ENCODE data around the gene YEATS2.
"Not testable (repeated sequence)": the region's sequence is repeated elsewhere in the genome, so short reads cannot be mapped to it uniquely, and the experiment has no call there.

Gene YEATS2

DNA sequence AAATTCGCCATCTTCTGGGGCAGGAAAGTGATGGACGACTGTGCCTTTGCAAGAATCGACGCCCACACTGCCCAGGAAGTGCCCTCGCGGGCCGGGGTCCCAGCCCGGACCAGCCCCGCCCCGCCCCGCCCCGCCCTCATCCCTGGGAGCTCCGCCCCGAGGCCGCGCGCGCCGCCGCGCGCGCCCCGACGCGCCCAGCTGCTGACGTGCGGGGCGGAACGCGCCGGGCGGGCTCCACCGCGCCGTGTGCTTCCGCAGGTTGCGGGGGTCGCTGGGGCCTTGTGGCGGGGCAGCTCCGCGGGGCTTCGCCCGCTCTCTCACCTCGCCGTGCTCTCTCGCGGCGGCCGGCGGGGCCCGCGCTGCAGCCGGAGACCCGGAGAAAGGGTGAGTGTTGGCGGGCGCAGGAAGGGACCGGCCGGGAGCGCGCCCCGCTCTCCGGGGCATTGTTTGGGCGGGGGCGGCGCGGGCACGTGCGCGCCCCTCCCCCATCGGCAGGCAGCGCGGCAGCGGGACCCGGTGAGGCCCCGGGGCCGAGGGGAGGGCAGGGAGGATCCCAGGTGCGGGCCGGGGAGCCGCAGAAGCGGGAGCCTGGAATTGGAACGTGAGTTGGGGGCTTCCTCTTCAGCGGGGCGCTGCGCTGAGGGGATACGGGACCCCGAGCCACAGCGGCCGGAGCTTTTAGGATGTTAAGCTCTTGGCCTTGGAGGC lies at the start of gene YEATS2:
TSS of gene YEATS2 (plus strand) at position 188 of the 708 bp plus-strand sequence. CDS start 17,366 bp downstream, outside the sequence.
- peak; percentile 61 to 63 for DNase-seq

DNA sequence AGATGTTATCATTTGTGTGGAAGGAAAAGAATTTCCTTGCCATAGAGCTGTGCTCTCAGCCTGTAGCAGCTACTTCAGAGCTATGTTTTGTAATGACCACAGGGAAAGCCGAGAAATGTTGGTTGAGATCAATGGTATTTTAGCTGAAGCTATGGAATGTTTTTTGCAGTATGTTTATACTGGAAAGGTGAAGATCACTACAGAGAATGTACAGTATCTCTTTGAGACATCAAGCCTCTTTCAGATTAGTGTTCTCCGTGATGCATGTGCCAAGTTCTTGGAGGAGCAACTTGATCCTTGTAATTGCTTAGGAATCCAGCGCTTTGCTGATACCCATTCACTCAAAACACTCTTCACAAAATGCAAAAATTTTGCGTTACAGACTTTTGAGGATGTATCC lies 47.0 kb upstream of the YEATS2 start:
- DNase-seq: no peak

DNA sequence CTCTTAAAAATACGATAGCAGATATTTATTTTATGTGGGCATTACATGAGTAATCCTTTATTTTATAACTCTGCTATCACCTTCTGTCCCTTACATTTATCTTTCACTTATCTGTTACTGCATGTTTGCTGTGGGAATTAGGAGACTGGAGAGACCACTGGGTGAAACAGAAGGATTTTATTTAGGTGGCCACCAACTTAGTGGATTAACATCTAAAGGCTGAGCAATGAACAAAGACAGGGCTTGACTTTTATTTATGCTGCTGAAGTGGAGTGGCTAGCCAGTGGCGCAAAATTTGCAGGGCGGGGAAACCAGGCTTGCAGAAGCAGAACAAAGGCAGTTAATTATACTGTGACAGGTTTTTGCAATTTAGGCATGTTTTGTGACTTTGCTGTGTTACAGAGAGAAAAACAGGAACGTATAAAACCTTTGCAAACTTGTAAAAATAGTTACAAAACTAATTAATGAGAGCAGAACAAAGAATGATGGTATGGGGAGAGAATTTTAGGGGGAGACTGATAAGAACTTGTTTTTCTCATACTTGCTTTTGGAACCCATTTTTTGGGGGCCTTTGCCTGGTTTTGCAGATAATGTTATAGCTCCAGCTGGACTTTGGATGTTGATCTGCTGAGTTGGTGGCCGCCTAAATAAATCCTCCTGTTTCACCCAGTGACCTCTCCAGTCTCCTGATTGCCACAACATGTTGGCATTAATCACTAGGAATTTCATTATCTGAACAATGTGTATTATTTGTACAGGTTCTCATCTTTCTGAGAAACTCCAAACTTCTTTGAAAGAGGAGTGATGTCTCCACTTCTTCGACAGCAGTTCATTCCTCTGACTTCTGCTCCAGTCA lies 44.2 kb upstream of the YEATS2 start:
- peak in 1 of 2 experiments; percentile 9 for DNase-seq

DNA sequence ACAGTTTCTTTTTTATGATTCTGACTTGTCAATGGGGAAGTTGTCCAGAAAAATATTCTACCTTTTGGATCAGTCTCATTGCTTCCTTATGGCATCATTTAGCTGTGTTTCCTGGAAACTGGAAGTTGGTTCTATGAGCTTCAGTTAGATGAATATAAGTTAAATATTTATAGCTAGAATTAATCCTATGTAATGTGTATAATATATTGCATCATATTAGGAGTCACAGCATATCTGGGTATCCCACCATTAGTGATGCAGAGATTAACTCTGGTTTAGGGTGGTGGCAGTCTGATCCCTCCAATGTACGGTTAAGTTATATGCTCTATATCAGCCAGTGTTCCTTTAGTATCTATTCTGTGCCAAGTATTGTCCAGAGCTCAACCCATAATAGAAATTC lies 42.9 kb upstream of the YEATS2 start:
- no peak for DNase-seq

DNA sequence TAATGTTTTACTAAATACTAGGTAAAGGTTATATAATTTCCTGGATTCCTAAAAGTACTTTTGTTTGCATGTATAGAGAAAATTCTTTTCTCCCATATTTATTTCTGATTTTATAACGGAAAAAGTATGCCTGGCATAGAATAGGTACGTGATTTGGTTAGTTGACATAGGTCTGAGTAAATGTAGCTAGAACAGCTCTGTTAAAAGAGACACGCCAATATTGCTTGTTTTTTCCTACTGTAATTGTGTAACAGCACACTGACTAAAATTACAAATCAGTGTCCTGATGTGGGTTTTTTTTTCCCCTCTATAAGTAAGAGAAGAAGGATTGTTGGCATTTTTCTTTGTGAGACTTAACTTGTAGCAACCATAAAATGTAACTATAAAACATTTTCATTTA lies 35.5 kb upstream of the YEATS2 start:
- no peak for DNase-seq

DNA sequence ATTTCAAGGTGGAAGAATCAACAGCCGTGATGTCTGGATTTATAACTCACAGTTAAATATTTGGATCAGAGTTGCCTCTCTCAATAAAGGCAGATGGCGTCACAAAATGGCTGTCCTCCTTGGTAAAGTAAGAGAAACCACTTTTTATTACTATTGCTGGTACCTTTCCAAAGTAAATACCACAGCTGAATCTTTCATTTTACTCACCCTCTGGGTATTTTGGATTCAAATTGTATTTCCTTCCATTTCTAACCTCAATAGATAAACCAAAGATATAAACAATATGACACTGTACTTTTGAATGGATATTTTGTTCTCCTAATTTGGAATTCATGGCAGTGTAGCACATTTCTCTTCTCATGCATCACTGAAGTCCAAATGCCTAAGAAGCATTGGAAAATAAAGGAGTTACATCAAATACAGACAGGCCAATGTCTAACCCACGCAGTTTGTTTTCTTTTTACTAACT lies 32.6 kb upstream of the YEATS2 start:
- no peak for DNase-seq

DNA sequence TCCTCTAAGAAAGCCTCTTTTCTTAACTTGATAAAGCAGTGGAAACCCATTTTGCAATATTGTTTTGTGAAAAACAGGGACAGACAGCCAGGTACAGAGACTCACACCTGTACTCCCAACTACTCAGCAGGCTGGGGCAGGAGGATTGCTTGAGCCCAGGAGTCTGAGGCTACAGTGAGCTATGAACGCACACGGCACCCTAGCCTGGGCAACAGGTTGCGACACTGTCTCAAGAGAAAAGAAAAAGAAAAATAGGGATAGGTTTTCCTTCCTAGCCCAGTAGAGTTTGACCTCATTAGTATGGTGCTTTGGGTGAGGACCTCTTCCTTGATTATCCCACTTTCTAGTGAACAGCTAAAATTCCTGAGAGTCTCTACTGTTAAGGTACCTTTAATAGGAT lies 17.5 kb upstream of the YEATS2 start:
- DNase-seq: no peak

DNA sequence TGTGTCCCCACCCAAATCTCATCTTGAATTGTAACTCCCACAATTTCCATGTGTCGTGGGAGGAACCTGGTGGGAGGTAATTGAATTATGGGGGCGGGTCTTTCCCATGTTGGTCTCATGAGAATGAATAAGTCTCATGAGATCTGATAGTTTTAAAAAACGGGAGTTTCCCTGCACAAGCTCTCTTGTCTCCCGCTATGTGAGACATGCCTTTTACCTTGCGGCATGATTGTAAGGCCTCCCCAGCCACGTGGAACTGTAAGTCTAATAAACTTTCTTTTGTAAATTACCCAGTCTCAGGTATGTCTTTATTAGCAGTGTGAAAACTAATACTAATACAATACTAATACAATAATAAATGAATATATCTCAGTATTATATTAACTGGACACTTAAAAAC lies 9.9 kb upstream of the YEATS2 start:
- no peak for DNase-seq

DNA sequence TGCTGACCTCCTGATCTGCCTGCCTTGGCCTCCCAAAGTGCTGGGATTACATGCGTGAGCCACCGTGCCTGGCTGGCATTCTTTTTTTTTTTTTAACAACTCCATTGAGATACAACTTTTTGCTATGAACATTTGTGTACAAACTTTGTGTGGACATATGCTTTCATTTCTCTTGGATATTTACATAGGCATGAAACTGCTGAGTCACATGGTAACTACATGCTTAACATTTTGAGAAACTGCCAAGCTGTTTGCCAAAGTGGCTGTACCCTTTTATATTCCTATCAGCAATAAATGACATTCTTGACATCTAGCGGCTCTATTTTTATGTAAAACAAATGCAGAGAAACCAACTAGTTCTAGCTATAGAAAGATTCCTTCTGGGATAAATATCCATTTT lies 8.7 kb upstream of the YEATS2 start:
- no peak for DNase-seq

DNA sequence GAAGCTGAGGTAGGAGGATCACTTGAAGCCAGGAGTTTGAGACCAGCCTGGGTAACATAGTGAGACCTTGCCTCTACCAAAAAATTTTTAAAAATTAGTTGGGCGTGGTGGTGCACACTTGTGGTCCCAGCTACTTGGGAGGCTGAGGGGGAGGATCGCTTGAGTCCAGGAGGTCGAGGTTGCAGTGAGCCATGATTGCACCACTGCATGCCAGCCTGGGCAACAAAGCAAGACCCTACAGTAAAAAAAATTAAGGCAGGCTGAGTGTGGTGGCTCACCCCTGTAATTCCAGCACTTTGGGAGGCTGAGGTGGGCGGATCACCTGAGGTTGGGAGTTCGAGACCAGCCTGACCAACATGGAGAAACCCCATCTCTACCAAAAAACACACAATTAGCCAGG lies 8.0 kb upstream of the YEATS2 start:
- not testable (repeated sequence) for DNase-seq

DNA sequence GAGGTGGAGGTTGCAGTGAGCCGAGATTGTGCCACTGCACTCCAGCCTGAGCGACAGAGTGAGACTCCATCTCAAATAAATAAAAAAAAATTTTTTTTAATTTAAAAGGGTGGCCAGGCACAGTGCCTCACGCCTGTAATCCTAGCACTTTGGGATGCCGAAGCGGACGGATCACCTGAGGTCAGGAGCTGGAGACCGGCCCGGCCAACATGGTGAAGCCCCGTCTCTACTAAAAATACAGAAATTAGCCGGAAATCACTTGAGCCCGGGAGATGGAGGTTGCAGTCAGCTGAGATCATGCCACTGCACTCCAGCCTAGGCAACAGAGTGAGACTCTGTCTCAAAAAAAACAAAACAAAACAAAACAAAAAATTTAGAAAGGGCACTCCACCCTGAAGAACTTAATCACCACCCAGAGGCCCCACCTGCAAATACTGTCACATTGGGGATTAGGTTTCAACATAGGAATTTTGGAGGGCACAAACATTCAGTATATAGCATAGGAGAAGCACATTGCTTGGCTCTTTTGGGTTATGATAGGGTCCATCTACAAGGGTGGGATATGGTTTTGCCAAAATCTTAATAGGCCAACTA lies 7.1 kb upstream of the YEATS2 start:
- no peak for DNase-seq

DNA sequence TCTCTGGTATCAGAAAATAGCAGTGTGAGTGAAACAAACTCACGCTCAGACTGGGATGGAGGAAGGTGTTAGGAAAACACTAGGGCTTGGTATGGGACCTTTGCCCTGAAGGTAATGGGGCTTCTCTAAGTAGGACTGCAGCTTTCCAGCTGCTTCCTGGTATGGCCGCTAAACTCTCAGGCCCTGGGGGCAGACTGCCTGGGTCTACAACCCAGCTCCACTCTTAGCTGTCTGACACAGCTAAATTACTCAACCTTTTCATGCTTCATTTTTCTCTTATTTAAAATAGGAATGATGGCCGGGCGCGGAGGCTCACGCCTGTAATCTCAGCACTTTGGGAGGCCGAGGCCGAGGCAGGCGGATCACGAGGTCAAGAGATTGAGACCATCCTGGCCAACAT lies 5.2 kb upstream of the YEATS2 start:
- DNase-seq: no peak

DNA sequence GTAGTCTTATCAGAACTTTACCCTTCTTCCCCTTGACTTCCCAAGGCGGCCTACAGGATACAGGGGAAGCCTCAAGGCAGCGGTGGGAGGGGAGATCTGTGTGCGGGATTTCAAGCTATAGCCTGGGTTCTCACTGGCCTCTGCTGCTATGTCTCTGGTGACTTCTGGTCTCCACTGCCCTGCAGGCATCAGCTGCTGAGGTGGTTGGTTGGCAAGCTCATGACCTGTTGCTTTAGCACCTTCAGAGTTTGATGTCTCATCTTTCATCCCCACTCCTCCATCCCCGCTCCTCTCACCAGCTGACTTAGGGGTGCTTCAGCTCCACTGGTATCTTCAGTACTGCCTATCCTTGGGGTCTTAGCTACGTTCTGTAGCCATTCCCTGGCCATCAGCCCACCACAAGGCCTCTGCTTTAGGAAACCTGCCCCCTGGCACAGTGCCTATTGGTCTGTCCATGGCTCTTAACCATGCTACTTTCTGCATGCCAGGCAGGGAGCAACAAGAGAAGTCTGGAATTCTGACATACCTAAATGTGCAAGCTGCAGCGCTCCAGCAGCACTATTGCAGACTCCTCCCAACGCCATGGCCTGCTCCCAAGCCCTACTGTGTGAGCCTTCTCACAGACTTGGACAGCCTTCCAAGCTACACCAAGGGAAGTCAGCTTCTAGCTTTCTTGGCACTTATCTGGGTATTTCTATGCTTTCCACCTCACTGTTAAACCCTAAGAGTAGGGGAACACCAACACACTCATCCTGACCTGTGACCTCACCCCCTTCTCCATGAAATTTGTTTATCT lies 1.8 kb upstream of the YEATS2 start:
- no peak for DNase-seq

DNA sequence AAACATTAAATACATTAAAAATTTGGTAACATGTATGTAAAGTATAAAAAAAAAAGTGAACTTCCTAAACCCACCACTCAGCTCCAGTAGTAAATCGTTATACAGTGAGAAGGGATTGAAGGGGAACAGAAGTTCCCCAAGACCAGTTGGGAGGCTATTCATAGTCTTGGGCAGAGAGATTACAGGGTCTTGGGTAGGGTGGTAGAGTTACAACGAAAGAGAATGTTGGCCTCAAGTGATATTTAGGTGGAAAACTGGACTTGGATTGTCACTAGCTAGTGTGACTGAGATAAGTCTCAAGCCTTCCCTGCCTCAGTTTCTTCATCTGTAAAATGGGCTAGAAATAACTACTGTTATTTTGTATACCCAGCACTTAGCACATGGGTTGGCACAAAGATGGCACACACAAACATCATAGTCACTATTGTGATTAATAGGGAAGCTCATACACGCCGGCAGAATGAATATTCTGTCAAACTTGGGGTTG lies 431 bp upstream of the YEATS2 start:
- peak in 1 of 2 experiments; percentile 50 for DNase-seq

DNA sequence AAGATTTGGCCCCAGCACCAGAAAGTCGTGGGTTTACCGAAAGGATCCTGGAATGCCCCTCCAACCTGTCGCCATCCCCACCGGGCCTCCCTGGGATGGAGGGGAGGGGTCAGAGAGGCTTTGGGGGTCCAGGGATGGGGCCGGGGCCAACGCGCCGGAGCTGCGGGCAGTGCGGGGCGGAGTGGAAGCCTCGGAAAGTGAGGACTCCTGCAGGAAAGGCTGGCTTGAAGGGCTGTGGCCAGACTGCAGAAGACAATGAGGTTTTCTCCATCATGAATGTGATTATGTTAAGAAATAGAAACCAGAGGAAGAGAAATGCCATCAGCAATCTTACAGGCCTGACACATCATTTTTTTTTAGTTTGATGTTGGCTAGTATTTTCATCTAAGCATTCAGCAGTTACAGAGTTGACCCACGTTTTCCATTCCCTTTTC lies 738 bp downstream of the YEATS2 start:
- DNase-seq: peak; percentile 12 to 32

DNA sequence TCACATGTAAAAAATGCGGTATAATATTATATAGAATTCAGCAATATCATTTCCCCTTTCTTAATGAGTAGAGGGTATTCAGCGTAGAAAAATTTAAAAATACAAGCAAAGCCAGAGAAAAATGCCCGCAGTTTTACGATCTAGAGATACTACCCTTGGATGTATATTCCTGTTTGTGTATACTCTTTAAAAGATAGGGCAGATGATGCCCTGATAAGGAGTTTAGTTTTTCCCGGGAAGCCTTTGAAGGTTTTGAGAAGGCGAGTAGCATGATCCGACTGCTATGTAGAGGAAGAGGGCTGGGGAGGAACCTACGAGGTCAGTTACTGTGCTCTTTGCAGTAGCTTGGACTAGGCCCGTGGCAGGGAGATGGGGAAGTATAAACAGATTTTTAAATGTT lies 1.2 kb downstream of the YEATS2 start:
- DNase-seq: peak; percentile 61 to 65

DNA sequence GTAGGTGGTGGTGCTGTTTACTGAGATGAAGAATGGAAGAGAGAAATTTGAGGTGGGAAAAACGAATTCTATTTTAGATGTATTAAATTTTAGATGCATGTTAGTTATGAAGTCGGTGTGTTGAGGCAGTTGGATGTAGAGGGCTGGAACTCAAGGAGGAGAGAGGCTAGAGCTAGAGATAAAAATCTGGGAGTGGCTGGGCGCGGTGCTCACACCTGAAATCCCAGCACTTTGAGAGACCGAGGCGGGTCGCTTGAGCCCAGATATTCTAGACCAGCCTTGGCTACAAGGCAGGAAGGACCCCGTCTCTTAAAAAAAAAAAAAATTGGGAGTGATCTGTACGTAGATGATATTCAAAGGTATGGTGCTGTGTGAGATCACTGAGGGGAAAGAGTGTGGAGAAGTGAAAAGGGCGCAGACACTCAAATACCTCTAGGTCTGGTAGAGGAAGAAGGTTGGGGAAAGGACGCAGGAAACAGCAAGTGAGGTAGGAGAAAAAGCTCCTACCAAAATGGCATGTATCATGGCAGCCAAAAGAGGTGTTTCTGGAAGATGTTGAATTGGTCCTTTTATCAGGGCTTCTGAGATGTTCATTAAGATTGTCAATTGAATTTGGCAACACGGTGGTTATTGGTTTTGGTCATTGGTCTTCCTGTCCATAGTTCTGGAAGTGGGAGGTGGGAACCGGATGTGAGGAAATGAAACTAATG lies 1.8 kb downstream of the YEATS2 start:
- DNase-seq: no peak

DNA sequence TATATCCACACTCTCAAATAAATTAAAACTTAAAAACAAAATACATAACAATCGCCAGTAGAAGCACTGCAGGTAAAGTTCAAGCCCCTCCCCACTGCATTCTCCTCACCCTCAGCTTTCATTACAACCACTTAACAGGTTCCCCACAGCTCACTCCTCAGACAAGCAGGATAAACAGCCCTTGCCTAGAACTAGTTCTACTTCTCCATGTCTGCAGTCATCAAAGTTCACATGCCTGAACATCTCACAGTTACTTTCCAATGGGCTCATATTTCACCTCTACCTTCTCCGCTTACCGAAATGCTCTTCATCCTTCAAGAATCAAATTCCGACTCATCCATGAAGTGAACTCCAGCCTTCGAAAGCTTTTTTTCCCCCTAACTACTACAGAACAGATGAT lies 4.1 kb downstream of the YEATS2 start:
- no peak for DNase-seq

DNA sequence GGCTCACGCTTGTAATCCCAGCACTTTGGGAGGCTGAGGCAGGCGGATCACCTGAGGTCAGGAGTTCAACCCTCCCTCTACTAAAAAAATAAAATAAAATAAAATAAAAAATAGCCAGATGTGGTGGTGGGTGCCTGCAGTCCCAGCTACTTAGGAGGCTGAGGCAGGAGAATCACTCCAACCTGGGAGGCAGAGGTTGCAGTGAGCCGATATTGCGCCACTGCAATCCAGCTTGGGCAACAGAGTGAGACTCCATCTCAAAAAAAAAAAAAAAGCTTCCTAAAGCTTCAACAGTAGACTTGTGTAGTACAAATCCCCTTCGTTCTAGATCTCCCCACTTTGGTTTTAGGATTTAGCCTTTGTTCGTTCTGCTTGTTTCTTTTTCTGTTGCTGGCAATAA lies 6.3 kb downstream of the YEATS2 start:
- not testable (repeated sequence) for DNase-seq

DNA sequence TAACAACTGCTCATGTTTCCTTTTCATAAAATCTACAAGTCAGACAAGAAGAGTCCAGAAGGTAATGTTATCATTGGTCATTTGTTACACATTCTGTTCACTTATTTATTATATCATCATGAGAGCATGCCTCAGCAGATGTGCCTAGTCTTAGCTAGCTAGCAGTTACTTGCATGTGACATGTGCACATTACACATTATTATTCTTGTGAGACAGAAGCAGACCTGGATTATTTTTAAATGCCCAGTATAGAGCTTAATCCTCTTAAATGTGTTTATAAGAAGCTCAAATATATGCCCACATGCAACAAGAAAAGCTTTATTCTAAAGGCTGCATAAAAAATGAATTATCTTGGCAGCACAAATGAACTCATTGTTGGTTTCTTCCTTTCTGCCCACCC lies 12.6 kb downstream of the YEATS2 start:
- no peak for DNase-seq

DNA sequence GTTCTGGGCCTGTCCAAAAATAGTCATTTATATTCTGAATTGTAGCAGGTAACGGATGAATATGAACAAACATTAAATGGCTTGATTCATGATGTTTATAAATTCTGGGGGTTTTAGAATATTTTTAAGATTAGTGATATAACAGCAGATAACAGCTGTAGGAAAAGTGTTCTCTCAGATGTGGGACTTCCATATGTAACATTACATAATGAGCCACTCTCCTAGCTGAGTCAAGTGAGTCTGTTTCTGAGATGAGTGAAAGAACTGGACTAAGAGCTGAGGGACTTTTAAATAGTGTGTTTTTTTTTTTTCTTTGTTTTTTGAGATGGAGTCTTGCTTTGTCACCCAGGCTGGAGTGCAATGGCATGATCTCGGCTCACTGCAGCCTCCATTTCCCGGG lies 13.9 kb downstream of the YEATS2 start:
- DNase-seq: no peak

DNA sequence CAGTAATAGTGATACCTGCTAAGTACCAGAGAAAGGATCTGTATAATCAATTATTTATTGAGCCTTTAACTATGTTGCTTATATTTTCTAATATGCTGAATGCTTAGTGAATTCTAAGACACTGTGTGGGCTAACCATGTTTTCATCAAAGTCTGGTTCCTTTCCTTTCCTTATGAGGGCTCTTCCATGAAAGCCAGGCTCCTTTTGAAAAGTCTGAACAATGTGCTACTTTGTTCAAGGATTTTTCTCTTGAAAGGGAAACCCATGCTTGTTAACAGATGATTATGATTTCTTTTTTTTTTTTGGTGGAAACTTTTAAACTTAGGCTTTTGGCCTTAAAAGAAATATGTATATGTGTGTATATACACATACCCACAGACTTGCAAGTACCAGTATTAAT lies 17.0 kb downstream of the YEATS2 start:
- no peak for DNase-seq
